Skin of body (tissue), 2 donors: Measurements from ENCODE around the gene ACP5. TPM values are rescaled to one million over a fixed set of nuclear protein-coding genes. Genes with fewer than 3 reads are reported as not detected.
"Not testable (repeated sequence)": the region's sequence is repeated elsewhere in the genome, so short reads cannot be mapped to it uniquely, and the experiment has no call there.

ENCODE experiments used
- DNase-seq: peaks from one replicate; lab custom pipeline; 2025; lab: John Stamatoyannopoulos, UW
- total RNA-seq: library from RNA; depleted of rRNA; stranded (reverse); fragments of >200 nt; gene quantifications from one replicate; pipeline ENCODE4 v1.2.3, GENCODE V29; 2014

The ACP5 gene
- 8.6 TPM for total RNA-seq

DNA sequence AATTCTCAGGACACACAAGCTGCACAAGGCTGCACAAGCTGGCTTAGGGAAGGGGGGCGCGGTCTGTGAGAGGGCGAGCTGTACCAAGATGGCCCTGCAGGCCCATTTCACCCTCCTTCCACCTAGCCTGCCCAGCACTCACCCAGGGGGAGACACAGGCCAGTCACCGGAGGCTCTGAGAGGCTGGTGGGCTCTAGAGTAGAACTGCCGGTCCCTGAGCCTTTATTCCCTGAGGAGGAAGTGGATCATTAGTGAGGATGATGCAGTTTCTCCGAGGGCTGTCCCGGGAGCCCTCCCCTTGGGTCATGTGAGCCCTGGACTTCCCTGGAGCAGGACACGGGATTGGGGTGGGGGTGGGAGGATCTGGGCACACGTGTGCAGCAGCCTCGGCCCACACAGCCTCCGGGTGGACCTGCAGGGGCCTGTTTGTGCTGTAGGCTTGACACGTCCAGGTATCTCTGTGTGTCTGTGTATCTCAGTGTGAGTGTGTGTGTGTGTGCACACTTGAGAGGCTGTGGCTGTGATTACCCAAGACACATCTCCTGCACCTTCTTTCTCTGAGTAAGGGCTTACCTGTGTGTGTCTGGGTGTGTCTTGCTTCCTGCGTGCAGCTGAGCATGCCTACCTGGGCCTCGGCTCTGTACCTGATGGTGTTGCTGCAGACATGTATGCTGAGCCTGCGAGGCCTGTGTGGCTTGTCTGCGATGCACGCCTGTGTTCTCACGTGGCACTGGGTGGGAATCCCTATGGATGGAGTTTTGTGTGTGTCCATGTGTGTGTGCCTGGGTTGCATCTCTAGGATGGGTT, at the start of gene ACP5:
Gene ACP5, minus strand, starts transcription at position 195 of the 807 bp plus-strand sequence. CDS start 328 bp downstream, outside the sequence.
- DNase-seq: no peak

GRCh38 chr19:11626252-11626651, 48.8 kb upstream of the ACP5 start:
- no peak for DNase-seq

GRCh38 chr19:11624069-11624463, 46.6 kb upstream of the ACP5 start:
- no peak for DNase-seq

DNA sequence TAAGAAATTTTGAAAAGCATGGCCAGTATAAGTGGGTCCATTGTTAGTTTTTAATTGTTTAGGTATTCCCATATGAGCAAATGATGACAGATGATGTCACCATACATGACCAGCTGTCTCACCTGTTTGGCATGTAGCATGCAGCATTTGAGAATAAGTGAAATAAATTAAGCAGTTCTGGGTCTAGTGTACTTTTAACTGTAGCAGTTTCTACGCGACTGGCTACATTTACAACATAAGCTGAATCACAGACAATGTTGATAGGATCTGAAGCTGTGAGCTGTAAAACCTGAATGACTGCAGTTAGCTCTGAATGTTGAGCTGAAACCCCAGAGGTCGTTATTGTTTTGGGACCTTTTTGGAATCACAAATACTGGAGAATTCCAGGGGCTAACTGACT, 45.0 kb upstream of the ACP5 start:
- DNase-seq: not testable (repeated sequence)

- DNase-seq: no peak
Observed at GRCh38 chr19:11620553-11620952, 43.1 kb upstream of the ACP5 start.

DNA sequence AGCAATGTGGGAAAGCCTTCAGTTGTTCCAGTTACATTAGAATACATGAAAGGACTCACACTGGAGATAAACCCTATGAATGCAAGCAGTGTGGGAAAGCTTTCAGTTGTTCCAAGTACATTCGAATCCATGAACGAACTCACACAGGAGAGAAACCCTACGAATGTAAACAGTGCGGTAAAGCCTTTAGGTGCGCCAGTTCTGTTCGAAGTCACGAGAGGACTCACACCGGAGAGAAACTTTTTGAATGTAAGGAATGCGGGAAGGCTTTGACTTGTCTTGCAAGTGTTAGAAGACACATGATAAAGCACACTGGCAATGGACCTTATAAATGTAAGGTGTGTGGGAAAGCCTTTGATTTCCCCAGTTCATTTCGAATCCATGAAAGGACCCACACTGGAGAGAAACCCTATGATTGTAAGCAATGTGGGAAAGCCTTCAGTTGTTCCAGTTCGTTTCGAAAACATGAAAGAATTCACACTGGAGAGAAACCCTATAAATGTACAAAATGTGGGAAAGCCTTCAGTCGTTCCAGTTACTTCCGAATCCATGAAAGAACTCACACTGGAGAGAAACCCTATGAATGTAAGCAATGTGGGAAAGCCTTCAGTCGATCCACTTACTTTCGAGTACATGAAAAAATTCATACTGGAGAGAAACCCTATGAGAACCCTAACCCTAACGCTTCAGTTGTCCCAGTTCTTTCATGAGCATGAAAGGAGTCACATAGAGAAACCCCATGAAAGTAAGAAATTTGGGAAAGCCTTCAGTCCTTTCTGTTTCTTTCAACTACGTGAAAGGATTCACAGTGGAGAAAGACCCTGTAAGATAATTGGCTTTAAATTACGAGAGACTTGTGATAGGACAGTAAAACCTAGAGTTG, 40.0 kb upstream of the ACP5 start:
- DNase-seq: no peak

DNA sequence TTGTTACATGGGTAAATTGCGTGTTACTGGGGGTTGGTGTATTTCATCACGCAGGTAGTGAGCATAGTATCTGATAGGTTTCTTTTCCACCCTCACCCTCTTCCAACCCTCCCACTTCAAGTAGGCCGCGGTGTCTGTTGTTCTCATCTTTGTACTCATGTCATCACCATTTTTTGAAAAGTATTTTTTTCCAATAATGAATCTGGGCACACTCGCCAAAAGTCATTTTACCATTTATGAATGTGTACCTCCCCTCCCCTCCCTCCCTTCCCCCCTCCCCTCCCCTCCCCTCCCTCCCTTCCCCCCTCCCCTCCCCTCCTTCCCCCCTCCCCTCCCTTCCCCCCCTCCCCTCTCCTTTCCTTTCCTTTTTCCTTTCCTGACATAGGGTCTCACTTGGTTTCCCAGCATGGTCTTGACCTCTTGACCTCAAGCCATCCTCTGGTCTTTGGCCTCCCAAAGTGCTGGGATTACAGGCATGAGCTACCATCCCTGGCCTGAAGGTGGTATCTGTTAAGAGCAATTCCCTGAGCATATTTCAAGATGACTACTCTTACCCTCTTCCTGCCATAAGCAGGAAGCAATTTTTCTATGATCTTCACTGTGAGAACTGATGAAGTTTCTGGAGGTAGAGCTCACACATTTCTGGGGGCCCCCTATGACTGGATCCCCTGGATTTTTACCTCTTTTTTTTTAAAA, 35.5 kb upstream of the ACP5 start:
- no peak for DNase-seq

GRCh38 chr19:11611730-11612129, 34.3 kb upstream of the ACP5 start:
- no peak for DNase-seq

- no peak for DNase-seq
Observed at GRCh38 chr19:11606484-11606883, 29.0 kb upstream of the ACP5 start.

DNA sequence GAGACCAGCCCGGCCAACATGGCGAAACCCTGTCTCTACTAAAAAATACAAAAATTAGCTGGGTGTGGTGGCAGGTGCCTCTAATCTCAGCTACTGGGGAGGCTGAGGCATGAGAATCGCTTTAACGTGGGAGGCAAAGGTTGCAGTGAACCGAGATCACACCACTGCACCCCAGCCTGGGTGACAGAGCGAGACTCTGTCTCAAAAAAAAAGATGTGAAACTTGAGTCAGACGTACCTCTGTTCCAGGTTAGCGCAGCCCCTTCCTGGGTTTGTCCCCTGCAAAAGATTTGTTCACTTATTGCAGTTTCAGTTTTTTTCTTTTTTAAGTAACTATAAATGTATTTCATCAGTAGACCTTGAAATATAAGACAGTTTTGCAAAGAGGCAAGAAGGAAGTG, 22.3 kb upstream of the ACP5 start:
- DNase-seq: not testable (repeated sequence)

DNA sequence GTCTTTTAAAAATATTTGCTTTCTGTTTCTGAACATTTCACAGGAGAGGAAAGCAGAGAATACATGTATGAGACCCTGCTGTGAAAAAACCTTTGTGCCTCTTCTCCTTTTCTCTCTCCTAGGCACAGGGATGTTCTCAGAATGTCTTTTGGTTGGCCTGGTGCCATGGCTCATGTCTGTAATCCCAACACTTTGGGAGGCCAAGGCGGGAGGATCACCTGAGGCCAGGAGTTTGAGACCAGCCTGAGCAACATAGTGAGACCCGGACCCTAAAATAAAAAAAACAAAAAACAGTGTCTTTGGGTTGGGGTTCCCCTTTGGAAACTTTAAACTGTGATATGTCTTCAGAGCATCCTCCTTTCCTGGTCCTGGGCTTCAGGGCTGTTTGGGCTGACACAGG, 21.3 kb upstream of the ACP5 start:
- DNase-seq: no peak

DNA sequence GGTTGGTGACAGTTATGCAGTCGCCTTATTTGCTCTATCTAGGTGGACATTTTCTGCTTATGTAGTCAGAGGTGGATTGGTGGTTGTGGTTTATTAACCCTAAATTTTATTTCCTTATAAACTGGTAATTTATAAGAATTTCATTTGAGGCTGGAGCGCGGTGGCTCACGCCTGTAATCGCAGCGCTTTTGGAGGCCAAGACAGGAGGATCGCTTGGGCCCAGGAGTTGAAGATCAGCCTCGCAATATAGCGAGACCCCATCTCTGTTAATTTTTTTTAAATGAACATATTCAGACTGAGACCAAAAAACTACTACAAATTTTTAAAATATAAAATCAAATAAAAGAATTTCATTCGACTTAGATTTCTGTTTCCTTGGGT, 20.6 kb upstream of the ACP5 start:
- DNase-seq: no peak

DNA sequence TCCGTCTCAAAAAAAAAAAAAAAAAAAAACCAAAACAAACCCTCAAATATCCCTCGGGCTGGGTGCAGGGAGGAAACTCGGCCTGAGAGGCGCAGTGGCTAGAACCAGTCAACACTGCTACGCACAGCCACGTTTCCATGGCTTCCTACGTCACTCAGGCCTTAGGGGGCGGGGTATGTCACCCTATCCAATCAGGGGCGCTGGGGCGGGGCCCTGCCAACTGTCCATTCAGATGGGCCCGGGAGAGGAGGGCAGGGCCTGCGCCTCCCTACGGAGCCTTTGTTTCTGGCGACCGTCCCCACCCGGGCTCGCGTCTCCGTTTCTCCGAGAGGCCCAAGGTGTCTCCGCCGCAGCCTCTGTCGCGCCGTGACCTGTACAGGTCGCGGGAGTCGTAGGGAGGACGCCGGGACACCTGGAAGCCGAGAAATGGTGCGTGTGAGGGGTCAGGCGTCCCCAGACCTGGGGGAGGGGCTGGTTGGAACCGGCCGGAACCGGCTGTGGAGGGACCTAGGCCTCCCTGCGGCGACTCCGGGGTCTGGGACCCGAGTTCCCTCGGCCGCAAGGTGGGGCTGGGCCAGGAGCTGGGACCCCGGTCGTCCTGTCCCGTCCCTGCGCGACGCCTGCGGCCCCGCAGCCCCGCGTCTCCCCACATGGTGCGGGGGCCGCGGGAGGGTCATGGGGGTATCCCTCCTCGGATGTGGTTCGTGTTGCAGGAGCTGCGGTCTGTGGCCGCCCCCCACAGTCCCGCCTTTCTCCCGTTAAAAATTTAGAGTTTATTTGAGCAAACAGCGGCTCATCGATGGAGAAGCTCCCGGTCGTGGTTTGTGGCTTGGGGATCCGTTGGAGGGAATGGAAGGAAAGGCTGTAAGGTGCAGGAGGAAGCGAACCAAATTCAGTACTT, 20.0 kb upstream of the ACP5 start, which contains the start of gene ZNF627:
Gene ZNF627, plus strand, starts transcription at position 282 of the 901 bp plus-strand sequence. Its CDS starts 145 bp downstream, at position 427.
- peak; percentile 98 for DNase-seq

- no peak for DNase-seq
Observed at GRCh38 chr19:11596156-11596555, 18.7 kb upstream of the ACP5 start.

DNA sequence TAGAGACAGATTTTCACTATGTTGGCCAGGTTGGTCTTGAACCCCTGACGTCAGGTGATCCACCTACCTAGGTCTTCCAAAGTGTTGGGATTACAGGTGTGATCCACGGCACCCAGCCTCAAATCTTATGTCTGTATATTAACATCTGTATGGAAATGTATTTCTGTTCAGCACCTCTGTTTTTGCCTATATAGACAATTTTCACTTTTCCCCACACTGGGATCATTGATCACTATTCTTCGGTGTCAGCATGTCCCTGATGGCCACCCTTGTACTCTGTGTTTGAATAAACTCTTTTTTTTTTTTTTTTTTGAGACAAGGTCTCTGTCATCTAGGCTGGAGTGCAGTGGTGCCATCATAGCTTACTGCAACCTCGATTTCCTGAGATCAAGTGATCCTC, 16.6 kb upstream of the ACP5 start:
- DNase-seq: no peak

- DNase-seq: no peak
Observed at GRCh38 chr19:11587975-11588631, 10.7 kb upstream of the ACP5 start.

GRCh38 chr19:11587302-11587974, 10.0 kb upstream of the ACP5 start:
- peak; percentile 30 for DNase-seq

GRCh38 chr19:11586331-11586730, 8.9 kb upstream of the ACP5 start:
- no peak for DNase-seq

GRCh38 chr19:11581740-11582139, 4.3 kb upstream of the ACP5 start:
- DNase-seq: no peak

- DNase-seq: no peak
Observed at GRCh38 chr19:11580116-11580515, 2.7 kb upstream of the ACP5 start.
